CD4-positive, alpha-beta T cell treated with Interleukin-10 for 1 hour (primary cell): ENCODE data around the gene MTLN.
"Not testable (repeated sequence)": the region's sequence is repeated elsewhere in the genome, so short reads cannot be mapped to it uniquely, and the experiment has no call there.

Source experiments
- DNase-seq: peaks from one replicate; pipeline ENCODE4 v3.0.0-alpha.2; 2020

MTLN gene, protein sequence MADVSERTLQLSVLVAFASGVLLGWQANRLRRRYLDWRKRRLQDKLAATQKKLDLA

GRCh38 chr2:110211938-110212858 is at the start of gene MTLN:
MTLN (minus strand) TSS chr2:110212547; CDS start chr2:110212525, 22 bp downstream.
- peak; percentile 79 for DNase-seq

DNA sequence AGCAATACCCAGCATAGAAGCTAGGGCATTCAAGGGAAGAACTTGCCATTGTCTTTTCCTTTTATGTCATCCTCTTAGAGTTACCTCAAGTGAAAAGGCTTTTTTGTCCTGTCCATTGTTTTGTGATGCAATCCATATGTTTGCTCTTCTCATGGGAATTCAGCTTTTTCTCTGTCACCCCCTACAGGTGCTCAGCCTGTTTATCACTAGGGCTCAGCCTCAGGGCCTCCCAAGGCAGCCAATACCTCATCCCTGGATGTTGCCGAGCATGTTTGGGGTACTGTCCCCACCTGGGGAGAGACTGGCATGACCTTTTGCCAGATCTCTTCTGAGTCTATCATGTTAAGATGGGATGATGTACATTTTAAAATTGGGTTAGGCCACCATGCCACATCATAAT is 49.6 kb upstream of the MTLN start:
- DNase-seq, result not testable (repeated sequence)

GRCh38 chr2:110248081-110248795 is 35.9 kb upstream of the MTLN start:
- DNase-seq, result not testable (repeated sequence)

DNA sequence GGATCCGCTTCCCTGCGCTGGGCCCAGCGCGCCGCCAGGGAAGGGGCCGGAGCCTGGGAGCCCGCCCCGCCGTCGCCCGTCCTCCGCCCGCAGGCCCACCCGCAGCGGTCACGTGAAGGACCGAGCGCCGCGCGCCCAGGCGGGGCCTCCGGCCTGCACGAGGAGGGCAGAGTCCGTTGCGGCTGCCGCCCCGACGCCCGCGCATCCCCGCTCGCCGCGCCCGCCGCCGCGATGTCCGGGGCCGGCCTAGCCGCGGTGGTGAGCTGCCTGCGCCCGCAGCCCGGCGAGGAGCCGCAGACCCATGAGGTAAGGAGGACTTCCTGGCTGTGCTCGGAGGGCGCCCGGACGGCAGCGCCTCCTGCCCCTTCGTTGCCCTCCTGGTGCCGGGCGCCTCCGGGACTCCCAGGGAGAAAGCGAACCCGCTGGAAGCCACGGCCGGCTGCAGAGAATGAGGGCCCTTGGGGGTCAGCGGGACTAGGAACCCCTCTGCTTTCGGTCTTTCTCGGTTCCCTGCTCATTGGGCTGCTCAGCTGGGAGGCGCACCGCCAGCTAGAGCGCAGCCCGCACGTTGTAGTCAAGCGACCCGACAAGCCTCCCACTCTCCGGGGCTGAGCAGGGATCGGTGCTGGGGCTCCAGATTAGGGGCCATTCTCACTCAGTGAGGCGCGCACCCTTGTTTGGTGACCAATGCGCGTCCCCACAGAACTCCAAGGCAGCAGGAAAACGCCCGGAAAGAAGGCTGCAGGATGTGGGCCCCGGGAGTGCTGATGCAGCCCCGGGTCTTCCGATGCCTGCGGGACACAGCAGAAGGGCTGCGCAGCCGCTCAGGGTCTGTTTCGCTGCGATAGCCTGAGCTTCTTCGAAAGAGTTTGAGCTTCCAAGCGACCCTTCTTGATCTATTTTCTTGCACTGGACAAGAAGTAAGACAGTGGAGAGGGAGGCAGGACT is 33.4 kb upstream of the MTLN start:
- DNase-seq, result not testable (repeated sequence)

DNA sequence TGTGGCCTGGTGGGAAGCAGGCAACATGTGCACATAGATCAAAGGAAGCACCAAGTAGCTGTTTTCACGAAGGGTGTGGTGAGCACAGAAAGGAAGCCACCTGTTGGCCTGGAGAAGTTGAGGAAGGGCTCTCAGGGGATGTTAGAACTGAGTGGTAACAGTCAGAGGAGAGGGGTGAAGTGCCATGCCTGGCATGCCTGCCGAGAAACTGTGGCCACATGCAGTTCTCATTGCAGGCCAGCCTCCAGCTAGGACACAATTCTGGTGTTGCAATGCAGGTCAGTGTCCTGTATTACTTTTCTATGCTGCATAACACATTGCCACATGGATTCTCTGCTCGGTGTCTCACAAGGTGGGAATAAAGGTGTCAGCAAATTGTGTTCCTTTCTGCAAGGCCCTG is 30.9 kb upstream of the MTLN start:
- not testable (repeated sequence) for DNase-seq

GRCh38 chr2:110234514-110234913 is 22.2 kb upstream of the MTLN start:
- not testable (repeated sequence) for DNase-seq

GRCh38 chr2:110229886-110230285 is 17.5 kb upstream of the MTLN start:
- not testable (repeated sequence) for DNase-seq

DNA sequence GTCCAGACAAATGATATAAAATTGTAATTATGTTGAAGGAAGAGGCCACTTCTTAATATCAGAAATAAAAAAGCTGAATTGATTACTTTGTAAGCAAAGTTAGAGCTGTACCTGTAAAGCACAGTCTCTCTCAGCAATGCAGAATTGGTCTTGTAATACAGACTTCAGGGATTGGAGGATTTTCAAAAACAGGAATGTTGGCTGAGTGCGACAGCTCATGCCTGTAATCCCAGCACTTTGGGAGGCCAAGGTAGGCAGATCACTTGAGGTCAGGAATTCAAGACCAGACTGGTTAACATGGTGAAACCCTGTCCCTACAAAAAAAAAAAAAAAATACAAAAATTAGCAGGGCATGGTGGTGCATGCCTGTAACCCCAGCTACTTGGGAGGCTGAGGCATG is 10.3 kb upstream of the MTLN start:
- not testable (repeated sequence) for DNase-seq

DNA sequence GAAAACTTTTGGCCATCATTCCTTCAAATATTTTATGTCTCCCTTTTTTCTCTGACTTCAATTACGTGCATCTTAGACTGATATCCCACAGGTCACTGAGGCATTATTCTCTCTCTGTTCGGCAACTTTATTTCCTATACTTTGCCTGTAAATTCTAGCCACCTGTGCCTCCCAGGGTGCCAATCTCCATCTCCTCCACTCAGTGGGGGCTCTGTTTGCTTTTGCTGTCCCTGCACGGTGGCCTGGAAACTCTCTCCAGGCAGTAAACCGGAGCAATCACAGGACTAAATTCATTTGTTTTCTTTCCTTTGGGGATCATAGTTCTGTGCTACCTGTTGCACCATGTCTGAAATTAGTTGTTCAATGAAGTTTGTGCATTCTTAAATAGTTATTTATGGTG is 9.6 kb upstream of the MTLN start:
- no peak for DNase-seq

DNA sequence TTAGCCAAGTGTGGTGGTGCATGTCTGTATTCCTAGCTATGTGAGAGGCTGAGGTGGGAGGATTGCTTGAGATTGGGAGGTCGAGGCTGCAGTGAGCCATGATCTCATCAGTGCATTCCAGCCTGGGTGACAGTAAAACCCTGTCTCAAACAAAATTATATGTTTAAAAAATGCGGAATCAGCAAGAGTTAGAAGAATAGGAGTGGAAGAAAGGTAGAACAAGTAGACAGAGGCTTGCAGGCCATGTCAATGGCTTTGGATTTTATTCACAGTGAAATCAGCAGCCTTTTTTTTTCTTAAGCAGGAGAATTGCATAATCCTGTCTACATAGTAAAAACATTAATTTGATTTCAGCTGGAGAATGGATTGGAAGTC is 7.8 kb upstream of the MTLN start:
- no peak for DNase-seq

DNA sequence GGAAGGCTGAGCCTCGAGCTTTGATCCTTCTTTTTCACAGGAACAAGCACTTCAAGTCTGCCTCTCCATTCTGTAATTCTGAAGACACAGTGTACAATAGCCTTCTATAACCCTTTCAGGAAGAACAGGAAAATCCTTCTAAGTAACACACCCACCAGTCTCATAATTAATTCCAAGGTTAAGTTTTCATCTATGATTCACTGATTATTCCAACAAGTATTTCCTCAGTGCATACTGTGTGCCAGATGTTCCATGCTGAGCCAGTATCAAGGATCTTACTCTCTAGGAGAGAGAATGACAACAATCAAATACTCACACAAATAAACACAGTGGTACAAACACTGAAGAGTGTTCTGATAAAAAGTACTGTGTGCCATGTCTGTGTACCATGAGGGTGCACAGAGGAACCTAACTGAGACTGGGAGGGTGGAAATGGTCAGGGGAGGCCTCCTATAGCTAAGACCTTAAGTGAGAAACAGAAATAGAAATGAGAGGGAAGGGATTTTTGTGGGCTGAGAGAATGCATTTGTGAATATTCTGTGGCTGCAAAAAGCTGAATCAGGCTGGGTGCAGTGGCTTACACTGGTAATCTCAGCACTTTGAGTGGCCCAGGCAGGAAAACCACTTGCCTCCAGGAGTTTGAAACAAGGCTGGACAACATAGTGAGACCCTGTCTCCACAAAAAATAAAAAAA is 7.3 kb upstream of the MTLN start:
- DNase-seq, result no peak

DNA sequence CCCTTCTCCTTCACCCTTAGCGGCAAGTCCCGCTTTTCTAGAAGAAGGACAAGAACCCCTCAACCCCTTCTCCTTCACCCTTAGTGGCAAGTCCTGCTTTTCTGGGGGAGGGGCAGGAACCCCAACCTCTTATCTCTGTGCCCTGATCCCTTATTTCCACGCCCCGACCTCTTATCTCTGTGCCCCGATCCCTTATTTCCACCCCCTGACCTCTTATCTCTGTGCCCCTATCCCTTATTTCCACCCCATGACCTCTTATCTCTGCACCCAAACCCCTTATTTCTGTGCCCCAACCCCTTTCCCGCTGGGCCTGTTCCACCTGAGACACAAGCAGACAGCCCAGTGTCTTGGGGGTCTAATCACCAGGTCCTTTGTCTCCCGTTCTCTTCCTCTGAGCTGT is 6.5 kb upstream of the MTLN start:
- DNase-seq, result not testable (repeated sequence)

- DNase-seq, result no peak
Observed at GRCh38 chr2:110216803-110217202, 4.5 kb upstream of the MTLN start.

DNA sequence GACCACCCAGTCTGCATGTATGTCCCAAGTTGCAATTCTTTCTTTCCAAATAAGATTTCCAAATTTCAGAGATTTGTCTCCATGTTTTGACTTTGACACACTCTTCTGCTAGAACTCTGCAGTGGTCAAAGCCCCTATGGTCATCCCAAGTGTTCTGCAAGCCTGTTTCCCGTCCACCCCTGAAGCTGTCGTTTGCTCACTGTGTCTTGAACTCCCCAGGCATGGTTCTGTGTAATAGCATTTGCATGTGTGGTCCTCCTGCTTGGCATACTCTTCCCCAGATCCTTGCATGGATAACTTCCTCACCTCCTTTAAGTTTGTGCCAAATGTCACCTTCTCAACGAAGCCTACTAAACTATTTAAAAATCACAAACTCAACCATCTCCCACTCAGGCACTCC is 3.9 kb upstream of the MTLN start:
- DNase-seq, result no peak

GRCh38 chr2:110215566-110216158 is 3.3 kb upstream of the MTLN start:
- no peak for DNase-seq

- DNase-seq, result no peak
Observed at GRCh38 chr2:110215091-110215490, 2.7 kb upstream of the MTLN start.

- not testable (repeated sequence) for DNase-seq
Observed at GRCh38 chr2:110213522-110213921, 1.2 kb upstream of the MTLN start.

GRCh38 chr2:110205660-110206455 is 6.5 kb downstream of the MTLN start:
- DNase-seq, result no peak

DNA sequence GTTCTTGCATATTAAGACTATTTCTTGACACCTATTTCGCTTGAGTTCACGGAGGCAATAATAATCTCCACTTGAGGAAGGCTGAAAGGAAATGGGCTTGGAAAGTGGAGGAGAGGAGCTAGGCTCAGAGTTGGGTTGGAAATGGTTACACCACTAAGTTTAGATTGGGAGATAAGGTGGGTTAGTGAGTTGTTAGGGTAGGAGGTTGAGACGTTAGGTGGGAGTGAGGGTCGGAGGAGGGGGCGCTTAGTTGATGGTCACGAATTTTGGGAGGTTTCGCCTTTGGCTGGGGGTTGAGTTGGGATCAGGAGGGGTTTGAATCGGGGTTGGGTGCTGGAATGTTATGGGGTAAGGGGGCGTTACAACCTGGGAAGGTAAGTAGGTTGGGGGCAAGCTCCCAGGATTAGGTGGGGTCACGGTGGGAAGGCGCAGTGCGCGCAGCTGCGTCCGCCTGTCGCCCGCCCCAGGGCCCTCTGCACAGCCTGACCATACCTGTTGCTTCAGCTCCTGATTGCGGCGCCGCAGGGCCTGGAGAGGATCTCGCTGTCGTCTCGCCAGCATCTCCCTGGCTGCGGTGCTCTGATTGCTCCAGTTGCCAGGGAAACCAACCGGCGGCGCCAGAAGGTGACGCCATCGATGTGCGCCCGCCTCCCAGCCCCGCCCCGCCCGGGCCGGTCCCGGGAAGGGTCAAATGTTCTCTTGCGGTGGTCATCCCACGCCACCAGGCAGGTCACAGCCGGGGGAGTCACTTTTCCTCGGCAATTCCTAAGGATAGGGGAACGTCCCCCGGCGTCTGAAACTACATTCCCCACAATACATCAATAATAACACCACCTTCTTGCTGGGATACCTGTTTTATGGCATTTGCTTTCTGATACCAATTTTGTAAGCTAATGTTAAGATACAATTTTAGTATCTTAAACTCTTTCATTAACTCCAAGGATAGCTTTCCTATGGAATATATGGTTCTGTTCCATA is 7.7 kb downstream of the MTLN start, which contains the start of gene NPHP1:
TSS of gene NPHP1 (minus strand) at position 606 of the 978 bp plus-strand sequence. CDS start at position 561, 45 bp downstream.
- DNase-seq, result peak; percentile 86
